ENCODE results near the gene SLC17A9.

The SLC17A9 gene

GRCh38 chr20:62955519-62956386 is 3.2 kb downstream of the SLC17A9 start:
- TF ChIP-seq CTCF (IDR thresholded peaks at IDR 0.05) = no peak
- TF ChIP-seq ZFX (IDR thresholded peaks at IDR 0.05; ENCODE audit: borderline replicate concordance) = no peak

GRCh38 chr20:62956387-62957135 is 4.1 kb downstream of the SLC17A9 start:
- TF ChIP-seq ZFX (IDR thresholded peaks at IDR 0.05; ENCODE audit: borderline replicate concordance) (no peak), CTCF (IDR thresholded peaks at IDR 0.05) (no peak)

More at GRCh38 chr20:62955519-62956386, 3.2 kb downstream of the SLC17A9 start:
- no peak overlapping the region for H3K27ac ChIP-seq

GRCh38 chr20:62957136-62958117 is 4.9 kb downstream of the SLC17A9 start:
- TF ChIP-seq CTCF (IDR thresholded peaks at IDR 0.05) (no peak), ZFX (IDR thresholded peaks at IDR 0.05; ENCODE audit: borderline replicate concordance) (no peak)
- H3K27ac ChIP-seq = no peak overlapping the region

More at GRCh38 chr20:62956387-62957135, 4.1 kb downstream of the SLC17A9 start:
- no peak overlapping the region for H3K27ac ChIP-seq

GRCh38 chr20:62958388-62959100 is 6.0 kb downstream of the SLC17A9 start:
- H3K27ac ChIP-seq = no peak overlapping the region

GRCh38 chr20:62959101-62959971 is 6.8 kb downstream of the SLC17A9 start:
- no peak overlapping the region for H3K27ac ChIP-seq
- TF ChIP-seq ZFX (IDR thresholded peaks at IDR 0.05; ENCODE audit: borderline replicate concordance) = no peak
- TF ChIP-seq CTCF (IDR thresholded peaks at IDR 0.05) = no peak

More at GRCh38 chr20:62958388-62959100, 6.0 kb downstream of the SLC17A9 start:
- TF ChIP-seq CTCF (IDR thresholded peaks at IDR 0.05) (no peak), ZFX (IDR thresholded peaks at IDR 0.05; ENCODE audit: borderline replicate concordance) (no peak)
